Ureter (tissue), 1 donor: ENCODE measurements around the gene NUDT1. TPM values are rescaled to one million over a fixed set of nuclear protein-coding genes. Genes with fewer than 3 reads are reported as not detected.
A peak's percentile ranks its signal among the peaks of the same experiment; 100 is the strongest.

Experiments used
- DNase-seq: peaks from one replicate; pipeline ENCODE4 v3.0.0-alpha.2; 2020; ENCODE audit warnings: low spot score
- total RNA-seq: library from RNA; stranded (reverse); gene quantifications from one replicate; pipeline ENCODE4 v1.2.4, GENCODE V29; 2023
- donor health status: DM: yes; HTN: yes; CAD: no.

Gene NUDT1
- total RNA-seq, 1 donor from 2014 or later = 8.9 TPM

GRCh38 chr7:2248984-2249694 lies 7.1 kb downstream of the NUDT1 start:
- DNase-seq = peak; percentile 67

DNA sequence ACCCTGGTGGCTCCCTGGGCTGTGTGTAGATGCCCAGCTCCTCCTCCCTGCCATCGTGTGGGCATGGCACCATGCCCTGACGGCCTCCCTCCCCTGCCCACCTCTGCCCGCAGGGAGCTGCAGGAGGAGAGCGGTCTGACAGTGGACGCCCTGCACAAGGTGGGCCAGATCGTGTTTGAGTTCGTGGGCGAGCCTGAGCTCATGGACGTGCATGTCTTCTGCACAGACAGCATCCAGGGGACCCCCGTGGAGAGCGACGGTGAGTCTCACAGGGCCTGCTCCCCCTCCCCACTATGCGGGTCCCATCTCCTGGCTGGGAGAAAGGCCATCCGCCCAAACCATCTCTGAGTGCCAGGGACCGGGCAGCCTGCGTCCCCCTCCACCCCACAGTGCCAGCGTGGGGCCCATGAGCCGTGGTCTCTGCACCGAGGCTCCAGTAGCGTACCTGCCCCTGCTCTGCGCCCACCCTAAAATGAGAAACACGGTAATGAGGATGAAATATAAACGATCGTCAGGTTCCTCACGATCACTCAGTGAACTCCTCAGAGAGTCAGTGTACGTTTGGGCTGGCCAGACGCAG lies 7.8 kb downstream of the NUDT1 start:
- DNase-seq = no peak

- DNase-seq = no peak
Observed at GRCh38 chr7:2251381-2251780, 9.4 kb downstream of the NUDT1 start.

DNA sequence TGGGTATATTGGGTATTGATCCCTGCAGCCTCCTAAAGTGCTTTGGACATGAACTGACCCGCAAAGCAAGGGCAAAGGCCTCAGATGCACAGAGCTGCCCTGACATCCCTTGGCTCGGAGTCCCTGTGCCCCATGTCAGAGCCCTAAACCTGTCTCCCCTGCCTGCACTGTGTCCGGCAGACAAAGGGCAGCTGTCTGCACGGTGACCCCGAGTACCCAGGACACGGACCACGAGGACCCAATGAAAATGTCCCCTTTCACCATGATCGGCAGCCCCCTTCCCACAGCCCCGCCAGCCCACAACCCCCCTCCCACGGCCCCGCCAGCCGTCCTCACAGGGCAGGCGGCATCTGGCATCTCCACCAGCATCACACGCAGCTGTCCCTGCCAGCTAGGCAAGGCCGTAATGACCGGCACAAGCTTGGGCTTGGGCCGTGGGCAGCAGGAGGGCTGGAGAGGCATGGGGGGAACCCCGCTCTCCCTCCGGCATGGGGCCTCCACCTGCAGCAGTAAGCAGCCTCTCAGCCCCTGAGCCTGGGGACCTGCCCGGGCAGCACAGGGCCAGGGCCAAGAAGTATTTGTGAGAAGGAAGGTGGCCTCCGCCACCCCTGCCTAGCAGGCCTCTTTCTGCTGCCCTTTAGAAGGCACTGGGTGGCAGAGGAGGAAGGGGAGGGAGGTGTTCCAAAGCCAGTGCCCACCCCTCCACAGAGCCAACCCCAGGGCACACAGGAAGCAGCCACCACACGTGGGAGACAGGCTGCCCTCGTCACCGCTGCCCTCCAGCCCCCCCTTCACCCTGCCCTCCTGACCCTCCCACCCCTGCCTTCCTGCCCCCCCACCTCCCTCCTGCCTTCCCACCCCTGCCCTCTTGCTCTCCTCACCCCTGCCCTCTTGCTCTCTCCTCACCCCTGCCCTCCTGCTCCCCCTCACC lies 10.1 kb downstream of the NUDT1 start:
- no peak for DNase-seq

- DNase-seq = no peak
Observed at GRCh38 chr7:2253021-2253420, 11.0 kb downstream of the NUDT1 start.

- DNase-seq = no peak
Observed at GRCh38 chr7:2253525-2254244, 11.7 kb downstream of the NUDT1 start.

GRCh38 chr7:2254429-2255144 lies 12.6 kb downstream of the NUDT1 start:
- no peak for DNase-seq

GRCh38 chr7:2255145-2256139 lies 13.4 kb downstream of the NUDT1 start:
- DNase-seq = no peak

- no peak for DNase-seq
Observed at GRCh38 chr7:2256306-2257045, 14.4 kb downstream of the NUDT1 start.

- DNase-seq = no peak
Observed at GRCh38 chr7:2257046-2257551, 15.1 kb downstream of the NUDT1 start.

GRCh38 chr7:2257651-2258050 lies 15.6 kb downstream of the NUDT1 start:
- no peak for DNase-seq

DNA sequence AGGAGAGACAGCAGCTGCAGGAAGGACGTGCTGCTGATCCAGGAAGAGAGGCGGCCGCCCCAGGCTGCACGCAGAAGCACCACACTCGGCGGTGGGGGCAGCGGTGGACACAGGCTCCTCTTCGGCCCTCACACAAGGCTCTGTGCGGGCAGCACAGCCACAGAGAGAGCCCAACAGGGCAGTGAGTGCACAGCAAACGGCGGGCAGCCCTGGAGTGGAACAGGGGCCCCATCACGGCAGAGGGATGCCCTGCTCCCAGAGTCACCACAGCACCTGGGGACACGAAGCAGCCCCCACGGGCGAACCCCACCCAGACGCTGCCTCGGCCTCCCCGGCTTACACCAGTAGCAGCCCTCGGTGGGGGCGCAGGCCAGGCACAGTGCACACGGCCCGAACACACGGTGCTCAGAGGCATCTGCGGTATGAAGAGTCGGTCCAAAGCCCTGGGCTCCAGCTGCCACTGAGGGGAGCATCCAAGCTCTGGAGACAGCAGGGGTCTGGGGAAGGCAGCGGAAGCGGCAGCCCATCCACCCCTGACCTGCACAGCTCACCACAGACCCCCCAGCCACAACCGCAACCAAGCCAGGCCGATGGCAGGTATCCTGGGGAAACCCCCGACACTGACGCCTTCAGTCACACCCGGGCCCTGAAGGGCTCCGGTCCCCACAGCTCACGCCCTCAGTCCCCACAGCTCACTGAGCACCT lies 16.8 kb downstream of the NUDT1 start:
- no peak for DNase-seq

DNA sequence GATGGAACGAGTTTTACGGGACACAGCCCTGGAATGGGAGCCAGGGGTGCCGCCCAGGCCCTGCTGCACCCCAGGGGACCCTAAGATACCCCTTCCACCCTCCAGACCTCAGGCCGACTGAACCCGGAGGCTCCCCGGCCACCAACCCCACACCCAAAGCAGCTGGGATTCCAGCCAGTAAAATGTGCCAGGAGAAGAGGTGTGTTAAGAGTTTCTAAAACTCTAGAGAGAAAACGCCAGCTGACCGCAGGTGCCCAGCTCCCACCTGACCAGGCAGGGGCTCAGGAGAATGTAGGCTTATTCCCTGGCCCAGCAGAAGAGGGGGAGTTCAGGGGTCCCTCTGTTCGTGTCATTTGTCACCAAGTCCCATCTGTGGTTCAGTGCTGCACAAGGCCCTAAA lies 17.5 kb downstream of the NUDT1 start:
- no peak for DNase-seq

DNA sequence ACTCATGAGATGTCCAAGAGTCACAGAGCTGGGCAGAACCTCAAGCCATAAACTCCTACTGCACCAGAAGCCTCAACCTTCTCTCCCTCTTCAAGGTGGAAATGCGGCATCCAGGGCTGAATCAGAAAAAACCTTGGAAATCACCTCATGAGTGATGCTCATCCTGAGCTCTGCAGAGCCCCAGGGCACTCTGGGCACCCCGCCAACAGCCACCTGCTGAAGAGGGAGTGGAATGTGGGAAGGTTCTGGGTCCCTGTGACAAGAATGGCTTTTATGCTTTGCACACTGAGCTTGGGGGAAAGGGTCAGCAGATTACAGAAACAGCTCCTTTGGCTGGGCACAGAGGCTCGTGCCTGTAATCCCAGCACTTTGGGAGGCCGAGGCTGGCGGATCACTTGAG lies 18.8 kb downstream of the NUDT1 start:
- no peak for DNase-seq

- no peak for DNase-seq
Observed at GRCh38 chr7:2261611-2262010, 19.6 kb downstream of the NUDT1 start.

DNA sequence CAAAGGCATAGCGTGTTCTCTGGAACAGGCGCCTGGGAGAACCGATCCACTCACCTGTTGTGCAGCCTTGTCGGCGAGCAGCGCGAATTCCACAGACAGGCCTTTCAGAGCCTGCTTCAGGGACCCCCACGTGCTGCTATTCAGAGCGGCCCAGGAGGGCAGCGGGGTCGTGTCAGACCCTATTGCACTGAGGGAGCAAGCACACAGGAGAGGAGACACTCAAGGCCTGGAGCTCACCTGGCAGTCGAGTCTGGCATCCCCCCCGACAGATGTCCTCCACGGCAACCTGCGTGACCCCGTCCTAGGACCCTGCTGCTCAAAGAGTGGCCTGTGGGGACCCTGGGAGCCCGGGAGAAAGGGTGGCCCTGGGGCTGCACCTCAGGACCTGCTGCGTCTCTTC lies 21.1 kb downstream of the NUDT1 start:
- no peak for DNase-seq

- no peak for DNase-seq
Observed at GRCh38 chr7:2264158-2264557, 22.1 kb downstream of the NUDT1 start.

DNA sequence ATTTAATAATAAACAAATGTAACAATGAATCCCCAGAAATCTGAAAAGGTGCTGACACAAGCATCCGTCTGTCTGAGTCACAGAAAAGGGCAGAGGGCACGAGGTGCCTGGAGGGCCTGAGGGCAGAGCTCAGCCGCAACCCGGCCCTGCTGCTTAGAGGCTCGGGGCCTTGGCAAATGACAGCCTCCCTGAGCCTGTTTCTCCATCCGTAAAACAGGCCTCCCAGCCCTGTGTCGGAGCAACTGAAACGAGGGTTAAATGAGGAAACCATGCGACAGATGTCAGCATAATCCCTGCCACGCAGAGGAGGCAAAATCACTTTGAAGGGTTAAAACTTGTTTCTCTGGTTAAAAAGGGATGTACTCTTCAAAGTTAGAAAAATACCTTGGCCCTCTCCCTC lies 24.9 kb downstream of the NUDT1 start:
- no peak for DNase-seq
